Central memory CD8-positive, alpha-beta T cell (primary cell): ENCODE measurements around the gene APBB2.
"Not testable (repeated sequence)": the region's sequence is repeated elsewhere in the genome, so short reads cannot be mapped to it uniquely, and the experiment has no call there.

Experiments
- ATAC-seq: fragments of 150-1000 bp; cut with Tn5 transposase; replicated peaks from 2 replicates; pipeline ENCODE4 v1.10.0; 2022; ENCODE audit warnings: mild to moderate bottlenecking, moderate FRiP score, moderate number of reproducible peaks; ENCODE audit not compliant: poor library complexity, severe bottlenecking; ENCODE audit errors: extremely low read depth
- DNase-seq, 2 donors: peaks; one replicate each; pipeline ENCODE4 v3.0.0; 2021; ENCODE audit warnings: low spot score in 2 of 2
- H3K27ac Mint-ChIP-seq: one replicate; pipeline ENCODE4 v1.8.0; 2022; ENCODE audit warnings: low read depth, mild to moderate bottlenecking, moderate library complexity, mixed read lengths
- H3K27me3 Mint-ChIP-seq: one replicate; pipeline ENCODE4 v1.8.0; 2022; ENCODE audit warnings: mixed read lengths
- H3K36me3 Mint-ChIP-seq: one replicate; pipeline ENCODE4 v1.8.0; 2022; ENCODE audit warnings: mild to moderate bottlenecking, moderate library complexity, mixed read lengths; ENCODE audit not compliant: insufficient read depth
- H3K4me1 Mint-ChIP-seq: one replicate; pipeline ENCODE4 v1.8.0; 2022; ENCODE audit warnings: mixed read lengths
- H3K4me3 Mint-ChIP-seq: one replicate; pipeline ENCODE4 v1.8.0; 2022; ENCODE audit warnings: mild to moderate bottlenecking, moderate library complexity, mixed read lengths
- H3K9me3 Mint-ChIP-seq: one replicate; pipeline ENCODE4 v1.8.0; 2022; ENCODE audit warnings: mixed read lengths

Gene APBB2

DNA sequence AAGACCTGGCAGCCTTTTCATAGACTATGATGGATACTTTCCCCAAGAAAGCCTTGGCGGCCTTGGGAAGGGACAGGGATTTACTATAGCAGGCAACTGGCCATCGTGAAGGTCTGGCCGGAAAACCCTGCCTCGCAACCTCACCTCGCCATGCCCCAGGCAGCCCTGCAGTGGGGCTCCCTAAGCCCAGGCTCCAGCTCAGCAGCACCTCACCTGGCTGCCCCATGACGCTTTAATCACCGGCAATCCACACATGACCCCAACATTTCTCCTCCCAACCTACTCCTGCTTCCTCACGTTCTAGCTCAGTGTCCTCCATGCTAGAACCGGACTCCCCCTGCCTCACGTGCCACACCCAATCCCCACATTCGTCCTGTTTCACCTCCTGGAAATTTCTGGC is 382.2 kb downstream of the APBB2 start:
- no peak for ATAC-seq
- H3K4me3 Mint-ChIP-seq = no peak overlapping the region

DNA sequence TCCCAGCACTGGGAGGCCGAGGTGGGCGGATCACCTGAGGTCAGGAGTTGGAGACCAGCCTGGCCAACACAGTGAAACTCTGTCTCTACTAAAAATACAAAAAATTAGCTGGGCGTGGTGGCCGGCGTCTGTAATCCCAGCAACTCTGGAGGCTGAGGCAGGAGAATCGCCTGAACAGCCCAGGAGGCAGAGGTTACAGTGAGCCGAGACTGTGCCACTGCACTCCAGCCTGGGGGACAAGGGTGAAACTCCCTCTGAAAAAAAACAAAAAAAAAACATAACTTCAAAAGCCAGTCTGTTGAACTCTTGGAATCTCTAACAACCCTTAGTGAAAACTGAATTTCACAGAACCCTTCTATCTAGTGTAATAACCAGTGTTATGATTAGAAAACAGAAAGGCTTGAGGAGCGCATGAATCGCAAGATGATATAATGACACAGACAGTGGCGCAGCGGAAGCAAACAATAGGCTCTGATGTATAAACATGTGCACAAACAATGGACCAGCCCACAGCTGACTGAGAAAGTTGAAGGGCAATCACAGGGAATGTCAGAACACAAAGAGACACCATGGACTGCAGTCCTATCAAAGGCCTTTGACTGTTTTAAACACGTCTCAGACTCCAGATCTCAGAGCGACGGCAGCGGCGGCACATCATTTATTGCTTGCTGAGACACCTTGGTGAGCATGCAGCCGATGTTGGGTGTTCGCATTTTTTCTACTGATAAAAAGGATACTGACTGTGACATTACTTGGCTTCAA is 383.0 kb downstream of the APBB2 start:
- peaks cover 42% of the 10 kb centered on the region for H3K27me3 Mint-ChIP-seq
- DNase-seq (no peak), ATAC-seq (no peak)
- no peak overlapping the region for H3K4me3 Mint-ChIP-seq
- no peaks in the 10 kb centered on the region for H3K36me3 Mint-ChIP-seq
- no peaks in the 10 kb centered on the region for H3K9me3 Mint-ChIP-seq
- no peaks in the 10 kb centered on the region for H3K4me1 Mint-ChIP-seq
- no peak overlapping the region for H3K27ac Mint-ChIP-seq

More for the DNA sequence above, 382.2 kb downstream of the APBB2 start:
- Mint-ChIP-seq H3K36me3 (no peaks in the 10 kb centered on the region), H3K27ac (no peak overlapping the region), H3K4me1 (no peaks in the 10 kb centered on the region), H3K27me3 (peaks cover 42% of the 10 kb centered on the region), H3K9me3 (no peaks in the 10 kb centered on the region)
- no peak for DNase-seq

DNA sequence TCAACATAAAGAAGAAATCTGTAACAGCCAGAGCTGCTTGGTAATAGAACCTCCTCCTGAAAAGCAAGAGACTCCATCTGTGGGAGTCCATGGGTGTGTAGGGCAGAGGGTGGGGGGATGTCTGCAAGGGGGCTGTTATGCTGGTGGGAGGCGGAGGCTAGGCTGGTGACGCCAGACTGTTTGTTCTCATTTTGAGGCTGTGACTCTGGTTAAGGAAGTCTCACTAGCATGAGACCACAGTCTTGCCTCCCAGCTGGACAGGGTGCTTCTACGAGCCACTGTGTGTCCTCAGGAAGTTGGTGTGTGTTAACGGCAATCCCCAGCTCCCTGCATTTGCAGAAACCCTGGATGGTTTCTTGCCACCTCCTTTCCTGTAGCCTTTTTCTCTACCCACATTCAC is 384.8 kb downstream of the APBB2 start:
- H3K9me3 Mint-ChIP-seq = no peaks in the 10 kb centered on the region
- no peaks in the 10 kb centered on the region for H3K36me3 Mint-ChIP-seq
- DNase-seq (no peak), ATAC-seq (no peak)
- H3K27me3 Mint-ChIP-seq = peaks cover 42% of the 10 kb centered on the region
- H3K27ac Mint-ChIP-seq = no peak overlapping the region
- no peaks in the 10 kb centered on the region for H3K4me1 Mint-ChIP-seq
- no peak overlapping the region for H3K4me3 Mint-ChIP-seq

GRCh38 chr4:40828661-40829060 is 385.7 kb downstream of the APBB2 start:
- no peaks in the 10 kb centered on the region for H3K36me3 Mint-ChIP-seq
- DNase-seq (no peak), ATAC-seq (no peak)
- H3K9me3 Mint-ChIP-seq = no peaks in the 10 kb centered on the region
- no peak overlapping the region for H3K4me3 Mint-ChIP-seq
- no peak overlapping the region for H3K27ac Mint-ChIP-seq
- H3K4me1 Mint-ChIP-seq = no peaks in the 10 kb centered on the region
- H3K27me3 Mint-ChIP-seq = peaks cover 42% of the 10 kb centered on the region

GRCh38 chr4:40827758-40828157 is 386.6 kb downstream of the APBB2 start:
- Mint-ChIP-seq H3K27me3 (peaks cover 37% of the 10 kb centered on the region), H3K27ac (no peak overlapping the region), H3K36me3 (no peaks in the 10 kb centered on the region), H3K9me3 (no peaks in the 10 kb centered on the region), H3K4me3 (no peak overlapping the region), H3K4me1 (no peaks in the 10 kb centered on the region)
- ATAC-seq (no peak), DNase-seq (no peak)

DNA sequence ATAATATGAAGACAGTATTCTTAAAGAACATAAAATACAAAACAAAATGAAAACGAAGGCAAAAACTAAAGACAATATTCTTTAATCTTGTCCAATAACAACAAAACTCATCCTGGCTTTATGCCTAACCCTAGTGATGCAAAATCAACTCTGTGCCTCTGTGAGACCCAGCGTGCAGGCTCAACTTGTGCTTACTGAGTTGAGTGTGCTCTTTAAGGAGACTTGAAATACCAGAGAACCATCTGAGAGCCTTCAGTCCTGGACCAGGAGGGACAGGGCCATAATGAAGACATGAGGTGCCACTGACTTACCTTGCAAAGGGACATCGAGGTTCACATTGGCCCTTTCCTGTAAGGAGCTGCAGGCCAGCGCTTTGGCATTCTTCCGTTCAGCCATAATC is 387.5 kb downstream of the APBB2 start:
- ATAC-seq = no peak
- Mint-ChIP-seq H3K9me3 (no peaks in the 10 kb centered on the region), H3K4me1 (no peaks in the 10 kb centered on the region), H3K4me3 (no peak overlapping the region), H3K27me3 (peaks cover 38% of the 10 kb centered on the region), H3K27ac (no peak overlapping the region), H3K36me3 (no peaks in the 10 kb centered on the region)
- no peak for DNase-seq

DNA sequence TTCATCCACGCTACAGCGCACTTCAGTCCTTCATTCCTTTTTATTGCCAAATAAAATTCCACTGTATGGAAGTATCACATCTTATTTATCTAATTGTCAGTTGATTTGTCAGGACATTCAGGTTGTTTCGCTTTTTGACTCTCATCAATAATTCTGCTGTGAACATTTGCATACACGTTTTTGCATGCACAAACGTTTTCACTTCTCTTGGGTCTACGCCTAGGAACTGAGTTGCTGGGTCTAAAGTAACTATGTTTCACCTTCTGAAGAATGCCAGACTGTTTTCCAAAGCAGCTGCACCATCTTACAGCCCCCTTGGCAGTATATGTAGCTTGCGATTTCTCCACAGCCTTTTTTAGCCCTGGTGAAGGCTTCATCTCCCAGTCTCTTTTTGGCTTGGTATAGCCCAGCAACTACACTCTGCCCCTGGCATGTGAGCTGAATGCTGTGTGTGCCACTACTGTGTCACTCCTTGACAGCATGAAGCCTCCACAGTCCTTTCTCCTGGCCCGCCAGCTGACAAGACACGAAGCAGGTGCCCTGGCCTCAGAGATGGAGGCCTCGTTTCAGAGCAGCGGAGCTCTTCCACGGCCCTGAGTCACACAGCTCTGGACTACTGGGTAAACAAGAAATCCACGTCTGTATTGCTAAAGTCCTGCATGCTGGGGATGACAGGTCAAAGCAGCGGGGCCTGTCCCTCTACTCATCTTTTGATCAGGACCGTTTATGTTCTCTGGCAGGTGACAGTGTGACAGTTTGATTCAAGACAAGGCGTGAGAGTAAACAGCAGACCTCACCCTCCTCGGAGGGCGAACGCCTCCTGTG is 389.1 kb downstream of the APBB2 start:
- Mint-ChIP-seq H3K9me3 (no peaks in the 10 kb centered on the region), H3K27me3 (peaks cover 36% of the 10 kb centered on the region), H3K4me1 (no peaks in the 10 kb centered on the region), H3K4me3 (no peak overlapping the region), H3K36me3 (no peaks in the 10 kb centered on the region), H3K27ac (no peak overlapping the region)
- DNase-seq = no peak
- no peak for ATAC-seq

GRCh38 chr4:40822420-40823166 is 391.7 kb downstream of the APBB2 start:
- H3K27me3 Mint-ChIP-seq = peaks cover 10% of the 10 kb centered on the region
- no peak overlapping the region for H3K4me3 Mint-ChIP-seq
- ATAC-seq = no peak
- no peaks in the 10 kb centered on the region for H3K4me1 Mint-ChIP-seq
- H3K27ac Mint-ChIP-seq = no peak overlapping the region
- H3K36me3 Mint-ChIP-seq = no peaks in the 10 kb centered on the region
- DNase-seq = no peak
- no peaks in the 10 kb centered on the region for H3K9me3 Mint-ChIP-seq

GRCh38 chr4:40820101-40820500 is 394.2 kb downstream of the APBB2 start:
- peaks cover 10% of the 10 kb centered on the region for H3K27me3 Mint-ChIP-seq
- H3K4me1 Mint-ChIP-seq = no peaks in the 10 kb centered on the region
- ATAC-seq (no peak), DNase-seq (no peak)
- H3K9me3 Mint-ChIP-seq = no peaks in the 10 kb centered on the region
- H3K36me3 Mint-ChIP-seq = no peaks in the 10 kb centered on the region
- H3K27ac Mint-ChIP-seq = no peak overlapping the region
- H3K4me3 Mint-ChIP-seq = no peak overlapping the region

GRCh38 chr4:40817157-40817556 is 397.2 kb downstream of the APBB2 start:
- H3K27ac Mint-ChIP-seq, H3K9me3 Mint-ChIP-seq, H3K4me1 Mint-ChIP-seq, H3K27me3 Mint-ChIP-seq, DNase-seq, H3K4me3 Mint-ChIP-seq, H3K36me3 Mint-ChIP-seq, ATAC-seq: not testable (repeated sequence)

GRCh38 chr4:40812856-40813255 is 401.5 kb downstream of the APBB2 start:
- DNase-seq = no peak
- Mint-ChIP-seq H3K36me3 (no peaks in the 10 kb centered on the region), H3K4me3 (no peak overlapping the region), H3K9me3 (no peaks in the 10 kb centered on the region), H3K27me3 (peaks cover 16% of the 10 kb centered on the region), H3K27ac (no peak overlapping the region), H3K4me1 (no peaks in the 10 kb centered on the region)
- ATAC-seq = no peak

DNA sequence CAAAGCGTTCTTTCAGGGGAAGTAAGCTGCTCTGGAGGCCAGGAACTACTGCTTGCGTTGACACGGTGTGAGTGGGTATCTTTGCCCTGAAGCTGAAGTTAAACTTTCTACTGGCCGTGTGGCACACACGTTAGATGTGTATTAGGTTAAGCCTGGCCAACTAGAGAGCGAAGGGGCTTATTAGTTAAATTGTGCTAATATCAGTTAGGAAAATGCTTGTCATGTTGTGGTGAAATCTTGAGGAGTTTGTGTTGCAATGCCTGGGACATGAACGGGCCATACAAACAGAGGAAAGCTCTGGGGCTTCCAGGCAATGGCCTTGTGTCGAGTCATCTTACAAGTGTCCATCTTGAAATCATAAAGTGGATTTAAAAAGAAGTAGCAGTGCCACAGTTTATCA is 402.0 kb downstream of the APBB2 start:
- no peak for ATAC-seq
- DNase-seq = no peak

More for the DNA sequence above, 402.0 kb downstream of the APBB2 start:
- no peaks in the 10 kb centered on the region for H3K4me1 Mint-ChIP-seq
- no peaks in the 10 kb centered on the region for H3K36me3 Mint-ChIP-seq
- H3K9me3 Mint-ChIP-seq = no peaks in the 10 kb centered on the region
- H3K27ac Mint-ChIP-seq = no peak overlapping the region
- H3K4me3 Mint-ChIP-seq = no peak overlapping the region
- peaks cover 20% of the 10 kb centered on the region for H3K27me3 Mint-ChIP-seq
